ENCODE measurements around the gene LIPA. TPM values are rescaled to one million over a fixed set of nuclear protein-coding genes. Genes with fewer than 3 reads are reported as not detected.

Gene LIPA
- total RNA-seq, 1 experiment from 2014 or later, result 45.2 TPM

DNA sequence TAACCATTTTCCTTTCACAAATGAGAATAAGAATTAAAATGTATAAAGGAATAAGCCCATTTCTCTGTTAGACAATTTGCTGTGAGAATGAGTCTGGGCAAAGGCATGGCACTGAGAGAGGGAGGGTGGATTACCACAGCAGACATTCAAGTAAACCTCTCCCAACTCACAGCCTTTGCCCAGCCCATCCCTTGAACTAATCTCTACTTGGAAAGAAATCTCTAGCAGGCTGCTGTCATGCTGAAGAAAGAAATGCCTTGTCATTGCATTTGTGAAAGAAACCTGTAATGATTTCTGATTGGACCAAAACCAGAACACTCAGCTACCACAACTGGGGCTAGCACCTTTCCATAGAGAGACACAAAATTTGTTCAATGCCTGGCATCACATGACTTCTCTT, 83.7 kb downstream of the LIPA start:
- ChIA-PET CTCF (no interaction called here), POLR2A (ENCODE audit: unreplicated experiment) (no interaction called here)
- no TSS peak for BruUV-seq (replicated peaks)
- Histone ChIP-seq H3K27ac (no peak overlapping the region), H3F3A (ENCODE audit: insufficient read depth, low read depth) (no peaks in the 10 kb centered on the region), H3K36me3 (ENCODE audit: low read depth) (no peaks in the 10 kb centered on the region), H3K4me3 (no peak overlapping the region), H3K9me2 (ENCODE audit: insufficient read depth) (no peaks in the 10 kb centered on the region), H3K79me2 (ENCODE audit: low read depth) (no peaks in the 10 kb centered on the region), H3K4me2 (no peak overlapping the region), H3K9me3 (ENCODE audit: insufficient read depth, low read depth) (no peaks in the 10 kb centered on the region), H2AFZ (no peak overlapping the region), H3K4me1 (replicated peaks; ENCODE audit: insufficient read depth) (no peaks in the 10 kb centered on the region), H4K20me1 (ENCODE audit: insufficient read depth) (no peaks in the 10 kb centered on the region), H3K27me3 (ENCODE audit: insufficient read depth, low read depth) (no peaks in the 10 kb centered on the region)
- TF ChIP-seq, protein P1, sequence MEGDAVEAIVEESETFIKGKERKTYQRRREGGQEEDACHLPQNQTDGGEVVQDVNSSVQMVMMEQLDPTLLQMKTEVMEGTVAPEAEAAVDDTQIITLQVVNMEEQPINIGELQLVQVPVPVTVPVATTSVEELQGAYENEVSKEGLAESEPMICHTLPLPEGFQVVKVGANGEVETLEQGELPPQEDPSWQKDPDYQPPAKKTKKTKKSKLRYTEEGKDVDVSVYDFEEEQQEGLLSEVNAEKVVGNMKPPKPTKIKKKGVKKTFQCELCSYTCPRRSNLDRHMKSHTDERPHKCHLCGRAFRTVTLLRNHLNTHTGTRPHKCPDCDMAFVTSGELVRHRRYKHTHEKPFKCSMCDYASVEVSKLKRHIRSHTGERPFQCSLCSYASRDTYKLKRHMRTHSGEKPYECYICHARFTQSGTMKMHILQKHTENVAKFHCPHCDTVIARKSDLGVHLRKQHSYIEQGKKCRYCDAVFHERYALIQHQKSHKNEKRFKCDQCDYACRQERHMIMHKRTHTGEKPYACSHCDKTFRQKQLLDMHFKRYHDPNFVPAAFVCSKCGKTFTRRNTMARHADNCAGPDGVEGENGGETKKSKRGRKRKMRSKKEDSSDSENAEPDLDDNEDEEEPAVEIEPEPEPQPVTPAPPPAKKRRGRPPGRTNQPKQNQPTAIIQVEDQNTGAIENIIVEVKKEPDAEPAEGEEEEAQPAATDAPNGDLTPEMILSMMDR (conservative IDR thresholded peaks at IDR 0.05), result no peak
- TF ChIP-seq EZH2 (IDR thresholded peaks at IDR 0.05; ENCODE audit: low read depth), result no peak
- intact Hi-C loops (cut with micrococcal nuclease; ENCODE audit: unreplicated experiment), result no loop called here
- no peak for DNase-seq

DNA sequence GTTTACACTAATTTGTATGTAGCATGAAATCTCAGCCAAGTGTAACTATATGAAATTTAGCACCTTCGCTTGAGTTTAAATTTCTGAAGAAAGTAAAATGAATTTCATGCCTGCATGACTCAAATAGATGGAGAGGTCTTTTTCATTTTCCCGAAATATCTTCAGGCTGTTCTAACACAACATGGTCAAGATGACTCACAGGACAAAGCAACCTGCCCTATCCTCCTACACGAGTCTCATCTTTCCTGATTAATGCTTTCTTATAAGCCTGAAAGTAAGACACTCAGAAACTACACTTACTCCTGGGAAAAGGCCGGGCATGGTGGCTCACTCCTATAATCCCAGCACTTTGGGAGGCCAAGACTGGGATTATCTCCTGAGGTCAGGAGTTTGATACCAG, 85.7 kb downstream of the LIPA start:
- TF ChIP-seq, protein P1 (conservative IDR thresholded peaks at IDR 0.05), result no peak
- no peak for TF ChIP-seq EZH2 (IDR thresholded peaks at IDR 0.05; ENCODE audit: low read depth)
- Histone ChIP-seq H3K9me3 (ENCODE audit: insufficient read depth, low read depth) (no peaks in the 10 kb centered on the region), H3K27ac (no peak overlapping the region), H3K4me2 (no peak overlapping the region), H3K9me2 (ENCODE audit: insufficient read depth) (no peaks in the 10 kb centered on the region), H3K4me1 (replicated peaks; ENCODE audit: insufficient read depth) (no peaks in the 10 kb centered on the region), H3K36me3 (ENCODE audit: low read depth) (no peaks in the 10 kb centered on the region), H3K27me3 (ENCODE audit: insufficient read depth, low read depth) (no peaks in the 10 kb centered on the region), H4K20me1 (ENCODE audit: insufficient read depth) (no peaks in the 10 kb centered on the region), H3F3A (ENCODE audit: insufficient read depth, low read depth) (no peaks in the 10 kb centered on the region), H3K4me3 (no peak overlapping the region), H2AFZ (no peak overlapping the region), H3K79me2 (ENCODE audit: low read depth) (no peaks in the 10 kb centered on the region)
- CTCF ChIA-PET, result no interaction called here
- no TSS peak for BruUV-seq (replicated peaks)
- intact Hi-C loops (cut with micrococcal nuclease; ENCODE audit: unreplicated experiment), result no loop called here
- DNase-seq, result no peak
- POLR2A ChIA-PET (ENCODE audit: unreplicated experiment), result no interaction called here

DNA sequence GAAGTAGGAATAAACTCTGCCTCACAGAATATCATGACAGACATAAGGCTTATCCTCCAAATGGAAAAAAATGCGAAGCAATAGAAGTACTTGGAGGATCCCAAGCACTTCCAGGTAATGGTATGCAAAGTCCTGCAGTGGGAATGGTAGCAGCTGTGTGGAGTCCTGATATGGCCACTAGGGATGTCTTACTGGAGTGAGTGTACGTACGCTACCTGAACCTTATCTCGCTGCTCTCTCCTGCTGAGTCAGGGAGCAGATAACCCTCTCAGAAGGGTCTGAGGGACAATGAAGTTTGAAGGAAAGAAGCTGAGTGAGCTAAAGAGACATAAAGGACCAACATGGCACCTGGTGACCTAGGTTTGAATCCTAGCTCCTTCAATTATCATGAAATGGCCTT, 86.7 kb downstream of the LIPA start:
- H3K4me3 ChIP-seq, result no peak overlapping the region

More for the DNA sequence above, 86.7 kb downstream of the LIPA start:
- no peak for DNase-seq
- CTCF ChIA-PET, result no interaction called here
- Histone ChIP-seq H3K36me3 (ENCODE audit: low read depth) (no peaks in the 10 kb centered on the region), H3K27me3 (ENCODE audit: insufficient read depth, low read depth) (no peaks in the 10 kb centered on the region), H3K4me1 (replicated peaks; ENCODE audit: insufficient read depth) (no peaks in the 10 kb centered on the region), H3F3A (ENCODE audit: insufficient read depth, low read depth) (no peaks in the 10 kb centered on the region), H3K79me2 (ENCODE audit: low read depth) (no peaks in the 10 kb centered on the region), H3K9me3 (ENCODE audit: insufficient read depth, low read depth) (no peaks in the 10 kb centered on the region), H3K4me2 (no peak overlapping the region), H3K9me2 (ENCODE audit: insufficient read depth) (no peaks in the 10 kb centered on the region), H3K27ac (no peak overlapping the region), H2AFZ (no peak overlapping the region), H4K20me1 (ENCODE audit: insufficient read depth) (no peaks in the 10 kb centered on the region)
- POLR2A ChIA-PET (ENCODE audit: unreplicated experiment), result no interaction called here
- TF ChIP-seq, protein P1 (conservative IDR thresholded peaks at IDR 0.05), result no peak
- BruUV-seq (replicated peaks), result no TSS peak
- intact Hi-C loops (cut with micrococcal nuclease; ENCODE audit: unreplicated experiment), result no loop called here
